GM18519 (cell line): ENCODE data around the gene KTN1.
A peak's percentile ranks its signal among the peaks of the same experiment; 100 is the strongest.

Experiments used
- ATAC-seq: cut with Tn5 transposase; IDR thresholded peaks from one replicate; pipeline ENCODE4 v1.9.1; 2021; ENCODE audit warnings: mild to moderate bottlenecking, moderate library complexity; ENCODE audit not compliant: unreplicated experiment, low FRiP score

Gene KTN1

DNA sequence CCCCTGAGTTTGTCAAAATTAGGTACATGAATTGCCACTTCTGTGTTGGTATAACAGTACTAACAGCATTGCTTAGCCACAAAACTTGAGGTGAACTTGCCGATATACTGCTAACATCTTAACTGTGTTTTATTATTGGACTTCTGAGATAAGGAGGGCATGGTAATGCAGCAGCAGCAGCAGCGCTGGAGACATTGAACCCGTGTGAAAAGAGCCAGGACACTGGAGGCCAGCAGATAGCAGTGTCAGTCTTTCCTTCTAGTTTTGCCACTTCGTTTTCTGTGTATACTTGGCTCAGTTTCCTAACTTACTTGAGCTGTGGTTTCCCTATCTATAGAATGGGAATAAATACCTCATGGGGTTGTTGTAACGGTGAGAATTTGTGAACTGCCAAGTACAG, 82.7 kb downstream of the KTN1 start:
- ATAC-seq = no peak

- no peak for ATAC-seq
Observed at GRCh38 chr14:55665067-55665675, 85.2 kb downstream of the KTN1 start.

- no peak for ATAC-seq
Observed at GRCh38 chr14:55667801-55668200, 87.8 kb downstream of the KTN1 start.

GRCh38 chr14:55671641-55672040, 91.6 kb downstream of the KTN1 start:
- no peak for ATAC-seq

- ATAC-seq = no peak
Observed at GRCh38 chr14:55673048-55673447, 93.0 kb downstream of the KTN1 start.

- ATAC-seq = no peak
Observed at GRCh38 chr14:55681096-55681495, 101.1 kb downstream of the KTN1 start.

- ATAC-seq = no peak
Observed at GRCh38 chr14:55684956-55685584, 105.1 kb downstream of the KTN1 start.

DNA sequence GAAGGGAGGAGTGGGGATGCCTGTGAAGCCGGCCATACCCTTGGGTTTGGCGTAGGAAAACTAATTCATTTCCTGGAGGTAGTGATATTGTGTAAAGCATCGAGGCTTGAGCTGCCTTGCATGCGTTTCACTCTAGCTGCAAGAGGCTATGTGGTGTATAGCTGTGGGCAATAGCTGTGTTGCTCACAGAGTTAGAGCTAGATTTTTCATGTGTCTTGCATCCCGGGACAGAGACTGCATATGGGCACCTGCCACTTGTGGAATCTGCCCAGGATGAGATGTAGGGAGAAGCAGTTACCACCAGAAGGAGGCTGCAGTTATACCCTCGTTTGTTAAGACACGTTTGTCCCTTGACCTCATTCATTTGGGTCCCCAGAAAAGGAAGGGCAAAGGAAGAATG, 106.7 kb downstream of the KTN1 start:
- no peak for ATAC-seq

DNA sequence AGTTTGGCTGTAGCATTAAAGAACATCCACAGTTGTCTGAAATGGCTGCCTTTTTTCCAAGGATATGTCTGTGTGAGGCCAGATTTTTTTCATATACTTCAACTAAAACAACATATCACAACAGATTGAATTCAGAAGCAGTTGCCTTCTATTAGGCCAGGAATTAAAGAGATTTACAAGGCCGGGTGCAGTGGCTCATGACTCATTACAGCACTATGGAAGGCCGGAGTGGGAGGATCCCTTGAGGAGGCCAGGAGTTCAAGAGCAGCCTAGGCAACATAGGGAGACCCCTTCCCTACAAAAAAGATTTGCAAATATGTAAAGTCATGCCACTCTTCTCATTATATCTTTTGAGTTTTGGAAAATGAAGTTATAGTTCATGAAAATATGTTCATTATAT, 108.6 kb downstream of the KTN1 start:
- no peak for ATAC-seq

GRCh38 chr14:55689981-55690871, 110.2 kb downstream of the KTN1 start:
- no peak for ATAC-seq

GRCh38 chr14:55691659-55692058, 111.7 kb downstream of the KTN1 start:
- ATAC-seq = no peak

- no peak for ATAC-seq
Observed at GRCh38 chr14:55693904-55694303, 113.9 kb downstream of the KTN1 start.

DNA sequence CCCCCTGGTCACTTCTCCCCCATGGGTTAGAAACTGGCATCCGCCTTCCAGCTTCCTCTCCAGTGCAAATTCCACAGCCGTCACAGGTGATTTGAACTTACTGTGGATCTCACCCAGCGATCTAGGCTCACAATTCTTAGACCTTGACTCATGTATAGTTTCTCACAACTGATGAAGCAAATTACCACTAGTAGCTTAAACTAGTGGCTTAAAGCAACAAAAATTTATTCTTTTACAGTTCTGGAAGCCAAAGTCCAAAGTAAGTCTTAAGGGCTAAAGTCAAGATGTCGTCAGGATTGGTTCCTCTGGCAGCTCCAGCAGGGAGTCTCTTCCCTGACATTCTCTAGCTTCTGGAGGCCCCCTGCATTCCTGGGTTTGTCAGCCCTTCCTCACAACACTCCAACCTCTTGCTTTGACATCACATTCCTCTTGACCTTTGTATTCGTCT, 117.4 kb downstream of the KTN1 start:
- ATAC-seq = no peak

- ATAC-seq = no peak
Observed at GRCh38 chr14:55698051-55698450, 118.0 kb downstream of the KTN1 start.

- ATAC-seq = no peak
Observed at GRCh38 chr14:55699131-55700057, 119.4 kb downstream of the KTN1 start.

GRCh38 chr14:55701638-55702037, 121.6 kb downstream of the KTN1 start:
- peak; percentile 96 for ATAC-seq

GRCh38 chr14:55702511-55702910, 122.5 kb downstream of the KTN1 start:
- no peak for ATAC-seq

DNA sequence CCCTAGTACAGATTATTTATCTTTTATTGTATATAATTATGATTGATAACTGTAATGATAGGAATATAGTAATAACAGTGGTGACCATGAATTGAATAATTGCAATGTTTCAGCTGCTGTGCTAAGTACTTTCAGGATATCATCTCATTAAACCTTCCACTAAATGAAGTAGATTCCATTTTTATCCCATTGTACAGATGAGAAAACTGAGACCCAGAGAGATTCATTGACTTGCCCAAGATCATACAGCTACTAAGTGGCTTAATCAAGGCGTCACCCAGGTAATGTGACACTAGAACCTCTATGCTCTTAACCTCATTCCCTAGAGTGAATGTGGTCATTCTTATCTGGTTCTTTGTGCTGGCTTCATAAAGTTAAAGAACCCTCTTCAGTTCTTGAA, 124.6 kb downstream of the KTN1 start:
- ATAC-seq = no peak

GRCh38 chr14:55705651-55706364, 125.8 kb downstream of the KTN1 start:
- no peak for ATAC-seq

- ATAC-seq = no peak
Observed at GRCh38 chr14:55706365-55706684, 126.3 kb downstream of the KTN1 start.
